Measurements from ENCODE around the gene IL19. TPM values are rescaled to one million over a fixed set of nuclear protein-coding genes. Genes with fewer than 3 reads are reported as not detected.
"Not testable (repeated sequence)": the region's sequence is repeated elsewhere in the genome, so short reads cannot be mapped to it uniquely, and the experiment has no call there.

The IL19 gene
- polyA plus RNA-seq, 12 donors, result not detected

GRCh38 chr1:206739411-206740076, 31.0 kb upstream of the IL19 start:
- no peak for DNase-seq

- no peak for DNase-seq
These were observed 29.4 kb upstream of the IL19 start for GRCh38 chr1:206741142-206741701.

GRCh38 chr1:206742719-206743383, 27.7 kb upstream of the IL19 start:
- no peak for DNase-seq

DNA sequence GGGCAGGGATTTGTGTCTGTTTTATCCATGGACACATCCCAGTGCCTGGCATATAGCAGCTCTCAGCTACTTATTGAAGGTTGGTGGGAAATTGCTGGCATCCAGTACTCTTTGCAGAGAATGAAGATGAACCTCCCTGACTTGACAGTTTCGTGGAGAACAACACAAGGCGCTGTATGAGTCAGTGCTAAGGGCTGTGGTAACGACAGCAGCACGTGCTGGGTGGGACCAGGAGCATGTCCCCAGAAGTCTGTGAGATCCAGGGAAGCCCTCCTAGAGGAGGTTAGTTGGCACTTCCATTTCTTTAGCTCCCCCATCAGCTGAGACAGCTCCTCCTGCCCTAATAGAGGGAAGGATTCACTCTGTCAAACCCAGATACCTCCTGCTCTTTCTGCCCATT, 25.9 kb upstream of the IL19 start:
- no peak for DNase-seq

DNA sequence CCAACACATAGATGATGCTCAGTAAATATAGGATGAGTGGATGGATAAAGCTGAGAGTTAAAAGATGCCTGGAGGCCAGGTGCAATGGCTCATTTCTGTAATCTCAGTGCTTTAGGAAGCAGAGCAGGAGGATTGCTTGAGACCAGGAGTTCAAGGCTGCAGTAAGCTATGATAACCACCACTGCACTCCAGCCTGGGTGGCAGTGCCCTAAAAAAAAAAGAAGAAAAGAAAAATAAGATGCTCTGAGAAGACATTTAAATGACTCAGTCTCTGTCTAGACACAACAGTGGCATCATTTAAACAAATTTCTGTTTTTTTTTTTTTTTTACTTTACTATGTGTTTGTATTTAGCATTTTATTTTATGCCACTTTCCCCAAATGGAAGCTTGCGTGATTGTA, 25.3 kb upstream of the IL19 start:
- DNase-seq, result no peak

- no peak for DNase-seq
These were observed 22.1 kb upstream of the IL19 start for GRCh38 chr1:206748348-206749030.

- no peak for DNase-seq
These were observed 18.7 kb upstream of the IL19 start for GRCh38 chr1:206751891-206752290.

DNA sequence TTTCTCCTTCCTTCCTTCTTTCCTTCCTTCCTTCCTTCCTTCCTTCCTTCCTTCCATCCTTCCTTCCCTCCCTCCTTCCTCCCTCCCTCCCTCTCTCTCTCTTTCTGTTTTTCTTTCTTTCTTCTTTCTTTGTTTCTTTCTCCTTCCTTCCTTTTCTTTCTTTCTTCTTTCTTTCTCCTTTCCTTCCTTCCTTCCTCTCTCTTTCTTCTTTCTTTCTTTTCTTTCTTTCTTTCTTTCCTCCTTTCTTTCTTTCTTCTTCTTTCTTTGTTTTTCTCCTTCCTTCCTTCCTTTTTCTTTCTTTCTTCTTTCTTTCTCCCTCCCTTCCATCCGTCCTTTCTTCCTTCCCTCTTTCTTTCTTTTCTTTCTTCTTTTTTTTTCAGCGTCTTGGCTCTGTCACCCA, 18.1 kb upstream of the IL19 start:
- no peak for DNase-seq

DNA sequence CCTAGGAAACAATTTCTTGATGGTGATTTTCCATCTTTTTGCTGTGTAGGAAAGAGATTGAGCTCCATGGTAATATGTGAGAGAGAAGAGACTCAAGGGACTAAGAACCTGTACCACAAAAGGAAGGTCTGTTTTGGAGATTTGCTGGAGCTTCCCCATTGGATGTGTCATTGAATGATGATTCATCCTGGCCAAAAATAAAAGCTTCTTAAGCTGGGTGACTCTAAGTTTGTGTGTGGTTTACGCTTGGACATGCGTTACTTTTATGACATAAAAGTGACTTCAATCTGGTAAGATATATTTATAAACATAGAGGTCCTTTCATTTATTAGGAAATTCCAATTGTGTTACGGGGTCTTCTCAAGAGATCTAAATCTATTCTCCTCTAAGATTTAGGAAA, 17.4 kb upstream of the IL19 start:
- DNase-seq, result no peak

DNA sequence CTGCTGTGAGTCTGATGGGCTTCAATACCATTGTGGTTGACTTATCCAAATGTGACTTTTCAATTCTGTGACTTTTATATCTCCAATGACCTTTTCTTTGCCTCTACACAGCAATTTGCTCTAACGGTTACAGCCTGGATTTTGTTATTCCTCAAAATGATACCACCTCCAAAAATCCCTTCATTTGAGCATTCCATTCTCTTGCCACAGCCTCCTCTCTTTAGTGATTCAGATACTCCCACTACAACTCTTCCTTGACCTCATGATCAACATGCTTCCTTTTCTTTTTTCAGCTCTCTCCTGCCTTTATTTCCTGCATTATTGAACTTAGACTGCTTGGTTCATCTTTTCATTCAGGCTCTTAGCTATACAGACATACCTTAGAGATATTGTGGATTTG, 16.6 kb upstream of the IL19 start:
- no peak for DNase-seq

DNA sequence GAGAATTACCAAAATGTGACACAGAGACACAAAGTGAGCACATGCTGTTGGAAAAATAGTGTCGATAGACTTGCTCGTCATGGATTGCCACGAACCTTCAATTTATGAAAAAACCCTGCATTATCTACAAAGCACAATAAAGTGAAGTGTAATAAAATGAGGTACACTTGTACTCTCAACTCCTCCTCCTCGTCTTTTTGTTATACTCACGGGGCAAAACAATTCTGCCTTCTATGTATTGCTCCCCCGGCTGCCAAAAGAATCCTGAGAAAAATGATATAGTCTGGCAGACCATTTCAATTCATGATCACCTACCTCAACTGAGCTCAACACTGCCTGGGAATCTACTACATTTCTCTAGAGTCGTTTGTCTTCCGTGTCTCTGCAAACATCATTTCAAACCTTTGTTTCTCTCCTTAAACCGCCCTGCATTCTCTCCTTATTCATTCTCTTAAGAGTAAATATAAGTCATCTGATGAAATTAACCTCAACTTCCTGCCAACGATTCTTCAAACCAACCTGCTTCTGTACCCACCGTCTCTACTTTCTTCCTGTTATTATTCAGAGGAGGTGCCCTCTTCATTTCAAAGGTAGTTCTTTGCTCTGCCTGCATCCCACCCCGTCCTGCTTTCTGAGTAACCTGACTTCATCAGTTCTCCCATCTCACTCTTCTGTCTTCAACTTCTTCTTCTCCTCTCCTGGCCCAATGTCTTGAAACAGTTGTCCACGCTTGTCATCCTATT, 12.9 kb upstream of the IL19 start:
- DNase-seq, result no peak

GRCh38 chr1:206760590-206760989, 10.0 kb upstream of the IL19 start:
- no peak for DNase-seq

DNA sequence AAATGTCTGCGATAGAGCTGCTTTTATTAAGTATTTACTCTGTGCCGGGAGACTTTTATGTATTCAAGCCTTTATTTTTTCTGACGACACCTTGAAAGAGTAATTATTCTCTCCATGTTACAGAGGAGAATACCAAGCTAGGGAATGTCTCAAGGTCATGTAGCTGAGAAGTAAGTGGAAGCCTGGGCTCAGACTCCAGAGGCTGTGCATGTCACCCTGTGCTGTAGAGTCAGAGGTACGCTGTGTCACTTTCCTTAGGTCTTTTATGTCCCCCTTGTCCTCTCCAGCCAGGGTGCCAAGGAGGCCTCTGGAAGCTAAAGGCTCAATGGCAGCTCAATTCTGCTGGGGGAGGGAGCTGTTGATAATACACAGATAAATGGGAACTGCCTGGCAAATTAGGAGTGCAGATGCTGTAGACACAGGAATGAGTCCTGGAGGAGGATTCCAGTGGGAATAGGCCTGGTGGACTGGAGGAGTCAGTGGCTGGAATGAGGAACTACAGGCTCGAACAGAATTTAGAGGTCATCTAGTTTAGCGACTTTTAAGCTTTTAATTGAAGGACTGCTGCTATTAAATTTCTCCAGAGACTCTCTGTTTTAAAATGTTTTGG, 9.3 kb upstream of the IL19 start:
- DNase-seq, result no peak

DNA sequence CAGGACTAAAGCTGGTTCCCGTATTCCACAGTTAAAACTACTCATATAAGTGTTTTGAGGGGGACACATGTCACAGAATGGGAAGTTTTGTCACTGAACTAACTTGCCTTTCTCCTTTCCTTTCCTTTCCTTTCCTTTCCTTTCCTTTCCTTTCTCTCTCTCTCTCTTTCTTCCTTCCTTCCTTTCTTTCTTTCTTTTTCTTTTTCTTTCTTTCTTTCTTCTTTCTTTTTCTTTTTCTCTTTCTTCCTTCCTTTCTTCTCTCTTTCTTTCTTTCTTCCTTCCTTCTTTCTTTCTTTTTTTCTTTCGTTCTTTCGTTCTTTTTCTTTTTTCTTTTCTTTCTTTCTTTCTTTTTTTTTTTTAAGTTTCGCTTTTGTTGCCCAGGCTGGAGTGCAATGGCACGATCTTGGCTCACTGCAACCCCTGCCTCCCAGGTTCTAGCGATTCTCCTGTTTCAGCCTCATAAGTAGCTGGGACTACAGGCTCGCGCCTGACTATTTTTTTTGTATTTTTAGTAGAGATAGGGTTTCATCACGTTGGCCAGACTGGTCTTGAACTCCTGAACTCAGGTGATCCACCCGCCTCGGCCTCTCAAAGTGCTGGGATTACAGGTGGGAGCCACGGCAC, 7.7 kb upstream of the IL19 start:
- DNase-seq, result not testable (repeated sequence)

GRCh38 chr1:206765771-206766170, 4.8 kb upstream of the IL19 start:
- not testable (repeated sequence) for DNase-seq

DNA sequence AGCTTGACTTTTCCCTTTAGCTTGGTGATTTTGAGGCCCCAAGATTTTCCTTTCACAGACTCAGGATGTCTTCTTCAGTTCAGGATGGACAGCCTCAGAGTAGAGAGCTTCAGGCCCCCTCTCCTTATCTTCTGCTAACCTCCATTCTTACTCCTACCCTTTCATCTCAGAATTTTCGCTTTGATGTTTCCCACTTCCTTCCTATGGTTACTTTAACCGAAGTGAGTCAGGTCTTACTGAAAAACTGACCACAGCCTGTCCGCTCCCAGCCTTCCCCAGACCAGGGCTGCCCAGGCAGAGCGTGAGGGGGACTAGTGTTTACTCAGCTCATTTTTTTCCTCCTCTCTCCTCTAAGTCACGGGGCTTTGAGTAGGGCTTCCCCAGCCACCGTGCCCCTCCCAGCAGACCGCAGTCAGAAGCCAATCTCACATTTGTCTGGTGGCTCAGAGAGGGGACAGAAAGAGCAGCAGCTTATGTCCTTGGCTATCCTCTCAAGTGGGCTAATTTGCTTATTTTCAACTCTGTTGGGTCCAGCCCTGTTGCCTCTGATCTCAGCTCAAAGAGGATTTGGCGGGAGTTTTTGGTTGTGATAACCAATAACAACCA, 4.2 kb upstream of the IL19 start:
- DNase-seq, result no peak

- DNase-seq, result no peak
These were observed 1.9 kb upstream of the IL19 start for GRCh38 chr1:206768472-206769303.

GRCh38 chr1:206769304-206769731, 1.3 kb upstream of the IL19 start:
- DNase-seq, result no peak

- no peak for DNase-seq
These were observed 742 bp downstream of the IL19 start for GRCh38 chr1:206771338-206771692.
